B cell (primary cell): ENCODE results near the gene LRCH2.

Source experiments
- EZH2 ChIP-seq: IDR thresholded peaks from 2 replicates; pipeline ENCODE4 v1.6.1; 2012; ENCODE audit warnings: borderline replicate concordance, low read depth, mild to moderate bottlenecking, moderate library complexity, low read length; ENCODE audit not compliant: insufficient read depth, poor library complexity, severe bottlenecking
- TF ChIP-seq, protein P1 (sequence below): fragments of 200-600 bp; IDR thresholded peaks from one replicate; pipeline ENCODE4 v1.8.0; 2022; ENCODE audit warnings: antibody characterized with exemption, mild to moderate bottlenecking

DNA sequence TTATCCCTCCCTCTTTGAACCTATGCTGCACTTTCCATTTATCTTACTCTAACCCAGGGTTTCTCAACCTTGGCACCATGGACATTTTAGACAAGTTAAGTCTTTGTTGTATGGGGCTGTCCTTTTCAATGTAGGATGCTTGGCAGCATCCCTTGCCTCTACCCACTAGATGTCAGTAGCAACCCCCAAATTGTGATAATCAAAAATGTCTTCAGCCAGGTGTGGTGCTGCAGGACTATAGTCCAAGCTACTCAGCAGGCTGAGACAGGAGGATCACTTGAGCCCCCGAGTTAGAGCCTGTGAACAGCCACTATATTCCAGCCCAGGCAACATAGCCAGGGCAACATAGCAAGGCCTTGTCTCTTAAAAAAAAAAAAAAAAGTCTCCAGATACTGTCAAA lies 7.0 kb downstream of the LRCH2 start:
- TF ChIP-seq, protein P1, sequence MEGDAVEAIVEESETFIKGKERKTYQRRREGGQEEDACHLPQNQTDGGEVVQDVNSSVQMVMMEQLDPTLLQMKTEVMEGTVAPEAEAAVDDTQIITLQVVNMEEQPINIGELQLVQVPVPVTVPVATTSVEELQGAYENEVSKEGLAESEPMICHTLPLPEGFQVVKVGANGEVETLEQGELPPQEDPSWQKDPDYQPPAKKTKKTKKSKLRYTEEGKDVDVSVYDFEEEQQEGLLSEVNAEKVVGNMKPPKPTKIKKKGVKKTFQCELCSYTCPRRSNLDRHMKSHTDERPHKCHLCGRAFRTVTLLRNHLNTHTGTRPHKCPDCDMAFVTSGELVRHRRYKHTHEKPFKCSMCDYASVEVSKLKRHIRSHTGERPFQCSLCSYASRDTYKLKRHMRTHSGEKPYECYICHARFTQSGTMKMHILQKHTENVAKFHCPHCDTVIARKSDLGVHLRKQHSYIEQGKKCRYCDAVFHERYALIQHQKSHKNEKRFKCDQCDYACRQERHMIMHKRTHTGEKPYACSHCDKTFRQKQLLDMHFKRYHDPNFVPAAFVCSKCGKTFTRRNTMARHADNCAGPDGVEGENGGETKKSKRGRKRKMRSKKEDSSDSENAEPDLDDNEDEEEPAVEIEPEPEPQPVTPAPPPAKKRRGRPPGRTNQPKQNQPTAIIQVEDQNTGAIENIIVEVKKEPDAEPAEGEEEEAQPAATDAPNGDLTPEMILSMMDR, result no peak
- no peak for TF ChIP-seq EZH2
